Neuron (in vitro differentiated cells): Measurements from ENCODE around the gene CREBL2.
"Not testable (repeated sequence)": the region's sequence is repeated elsewhere in the genome, so short reads cannot be mapped to it uniquely, and the experiment has no call there.

Experiments used
- H2AFZ ChIP-seq: one replicate; pipeline ENCODE4 v1.6.1; 2013; ENCODE audit warnings: low read depth, mild to moderate bottlenecking, inconsistent platforms, low read length, moderate library complexity
- H3K27me3 ChIP-seq: one replicate; pipeline ENCODE4 v1.6.1; 2013; ENCODE audit warnings: low read length; ENCODE audit not compliant: insufficient read depth
- H3K36me3 ChIP-seq: one replicate; pipeline ENCODE4 v1.6.1; 2013; ENCODE audit warnings: low read length; ENCODE audit not compliant: insufficient read depth
- H3K4me1 ChIP-seq: one replicate; pipeline ENCODE4 v1.6.1; 2013; ENCODE audit warnings: low read length; ENCODE audit not compliant: insufficient read depth
- H3K4me3 ChIP-seq: 2 replicates; pipeline ENCODE4 v1.5.1; 2013; ENCODE audit warnings: mild to moderate bottlenecking, low read length, moderate library complexity
- H3K9me3 ChIP-seq: one replicate; pipeline ENCODE4 v1.6.1; 2013; ENCODE audit warnings: low read length

The CREBL2 gene

GRCh38 chr12:12611512-12612306, at the start of gene CREBL2:
CREBL2 (plus strand) TSS chr12:12611876; CDS start chr12:12612173, 297 bp downstream.
- no peaks in the 10 kb centered on the region for H3K36me3 ChIP-seq

GRCh38 chr12:12562016-12562483, 49.6 kb upstream of the CREBL2 start:
- Histone ChIP-seq H3K9me3 (peaks cover 3% of the 10 kb centered on the region), H3K4me1 (peaks cover 37% of the 10 kb centered on the region), H2AFZ (peak overlapping the region; percentile 66), H3K36me3 (peaks cover 2% of the 10 kb centered on the region), H3K27me3 (no peaks in the 10 kb centered on the region), H3K4me3 (peak overlapping the region; percentile 100)

More at GRCh38 chr12:12611512-12612306, at the start of gene CREBL2:
- H3K9me3 ChIP-seq, result no peaks in the 10 kb centered on the region
- H3K27me3 ChIP-seq, result no peaks in the 10 kb centered on the region
- peaks cover 11% of the 10 kb centered on the region for H3K4me1 ChIP-seq
- peak within 1 kb of the TSS; percentile 74 for H2AFZ ChIP-seq
- peak within 1 kb of the TSS; percentile 62 for H3K4me3 ChIP-seq

GRCh38 chr12:12562585-12563261, 49.0 kb upstream of the CREBL2 start, which contains the start of gene DUSP16:
DUSP16 (minus strand) TSS chr12:12562863; CDS start chr12:12521098, 41,765 bp downstream.
- H3K4me3 ChIP-seq, result peak within 1 kb of the TSS; percentile 100
- H3K9me3 ChIP-seq, result peaks cover 3% of the 10 kb centered on the region

GRCh38 chr12:12563290-12563928, 48.3 kb upstream of the CREBL2 start:
- H3K4me3 ChIP-seq, result peak overlapping the region; percentile 100

More at GRCh38 chr12:12562585-12563261, 49.0 kb upstream of the CREBL2 start, which contains the start of gene DUSP16:
- Histone ChIP-seq H2AFZ (peak within 1 kb of the TSS; percentile 82), H3K27me3 (no peaks in the 10 kb centered on the region), H3K36me3 (peaks cover 2% of the 10 kb centered on the region), H3K4me1 (peaks cover 36% of the 10 kb centered on the region)

GRCh38 chr12:12564911-12565310, 46.8 kb upstream of the CREBL2 start:
- H3K4me3 ChIP-seq, result no peak overlapping the region
- no peak overlapping the region for H2AFZ ChIP-seq
- peaks cover 19% of the 10 kb centered on the region for H3K4me1 ChIP-seq
- H3K9me3 ChIP-seq, result peaks cover 3% of the 10 kb centered on the region
- H3K27me3 ChIP-seq, result no peaks in the 10 kb centered on the region
- no peaks in the 10 kb centered on the region for H3K36me3 ChIP-seq

More at GRCh38 chr12:12563290-12563928, 48.3 kb upstream of the CREBL2 start:
- H3K27me3 ChIP-seq, result no peaks in the 10 kb centered on the region
- H3K9me3 ChIP-seq, result peaks cover 3% of the 10 kb centered on the region
- peak overlapping the region; percentile 82 for H2AFZ ChIP-seq
- peaks cover 34% of the 10 kb centered on the region for H3K4me1 ChIP-seq
- no peaks in the 10 kb centered on the region for H3K36me3 ChIP-seq

- H3K27me3 ChIP-seq, H3K9me3 ChIP-seq, H2AFZ ChIP-seq, H3K4me3 ChIP-seq, H3K36me3 ChIP-seq: not testable (repeated sequence)
- H3K4me1 ChIP-seq, result peaks cover 12% of the 10 kb centered on the region
Measured at GRCh38 chr12:12565971-12566370, 45.7 kb upstream of the CREBL2 start.

- Histone ChIP-seq H3K9me3 (no peaks in the 10 kb centered on the region), H2AFZ (no peak overlapping the region), H3K36me3 (no peaks in the 10 kb centered on the region), H3K4me3 (no peak overlapping the region), H3K27me3 (no peaks in the 10 kb centered on the region), H3K4me1 (no peaks in the 10 kb centered on the region)
Measured at GRCh38 chr12:12572659-12573058, 39.0 kb upstream of the CREBL2 start.

- H2AFZ ChIP-seq, result no peak overlapping the region
- no peaks in the 10 kb centered on the region for H3K4me1 ChIP-seq
- no peaks in the 10 kb centered on the region for H3K36me3 ChIP-seq
- no peaks in the 10 kb centered on the region for H3K27me3 ChIP-seq
- H3K4me3 ChIP-seq, result no peak overlapping the region
- no peaks in the 10 kb centered on the region for H3K9me3 ChIP-seq
Measured at GRCh38 chr12:12577786-12578185, 33.9 kb upstream of the CREBL2 start.

GRCh38 chr12:12580716-12581115, 31.0 kb upstream of the CREBL2 start:
- H3K27me3 ChIP-seq, H2AFZ ChIP-seq, H3K4me3 ChIP-seq, H3K4me1 ChIP-seq, H3K9me3 ChIP-seq, H3K36me3 ChIP-seq: not testable (repeated sequence)

GRCh38 chr12:12582193-12582881, 29.3 kb upstream of the CREBL2 start:
- no peaks in the 10 kb centered on the region for H3K9me3 ChIP-seq
- H3K4me1 ChIP-seq, result no peaks in the 10 kb centered on the region
- H2AFZ ChIP-seq, result no peak overlapping the region
- no peaks in the 10 kb centered on the region for H3K36me3 ChIP-seq
- H3K4me3 ChIP-seq, result no peak overlapping the region
- H3K27me3 ChIP-seq, result peaks cover 4% of the 10 kb centered on the region

GRCh38 chr12:12582895-12583303, 28.8 kb upstream of the CREBL2 start:
- no peak overlapping the region for H3K4me3 ChIP-seq
- H3K36me3 ChIP-seq, result no peaks in the 10 kb centered on the region
- H2AFZ ChIP-seq, result no peak overlapping the region
- H3K4me1 ChIP-seq, result no peaks in the 10 kb centered on the region
- H3K9me3 ChIP-seq, result no peaks in the 10 kb centered on the region
- H3K27me3 ChIP-seq, result peaks cover 4% of the 10 kb centered on the region

- Histone ChIP-seq H3K4me3 (no peak overlapping the region), H3K4me1 (no peaks in the 10 kb centered on the region), H3K9me3 (no peaks in the 10 kb centered on the region), H3K36me3 (no peaks in the 10 kb centered on the region), H2AFZ (no peak overlapping the region), H3K27me3 (peaks cover 4% of the 10 kb centered on the region)
Measured at GRCh38 chr12:12583510-12584178, 28.0 kb upstream of the CREBL2 start.
